K562 (cell line): ENCODE results near the gene RAD52. TPM values are rescaled to one million over a fixed set of nuclear protein-coding genes. Genes with fewer than 3 reads are reported as not detected.

Experiments used
- ATAC-seq: fragments of 200-7000 bp; cut with Tn5 transposase; 3 replicates; pipeline ENCODE4 v1.9.1; 2020; ENCODE audit warnings: moderate library complexity
- BruUV-seq: library from RNA; stranded (reverse); fragments of 400-500 nt; replicated peaks from 2 replicates; lab custom pipeline; 2021; lab: Mats Ljungman, UMichigan
- CTCF ChIA-PET: fragments of 300-600 bp; formaldehyde crosslinking; extraction: SDS; loops from one replicate; lab custom pipeline; 2021; ENCODE audit warnings: low intra/inter-chr PET ratio; lab: Yijun Ruan, JAX
- POLR2A ChIA-PET: fragments of 300-600, 350-650 bp; sonication (Branson Sonifier 250); formaldehyde crosslinking; extraction: SDS; loops from one replicate; lab custom pipeline; 2021; ENCODE audit warnings: antibody characterized with exemption, inconsistent platforms; lab: Yijun Ruan, JAX
- DNase-seq, 4 experiments: peaks; one replicate each; pipeline versions ENCODE4 v3.0.0 to v3.0.0-alpha.2; 2011 to 2018; ENCODE audit warnings: low spot score in 3 of 4, mixed read lengths in 3 of 4; ENCODE audit errors: extremely low read depth in 1 of 4
- FAIRE-seq: peaks from 2 replicates; lab custom pipeline; 2011; peaks lifted over from hg19 to GRCh38; lab: Jason Lieb, UNC
- H2AFZ ChIP-seq: 2 replicates; pipeline ENCODE4 v1.6.0; 2011; ENCODE audit warnings: low read depth, low read length, control low read depth, inconsistent platforms
- H3K27ac ChIP-seq: fragments of 200-600 bp; 3 replicates; pipeline ENCODE4 v1.8.0; 2011; ENCODE audit warnings: low read depth, mild to moderate bottlenecking, control low read depth, inconsistent platforms, low read length, moderate library complexity, mixed read lengths; ENCODE audit errors: extremely low read depth
- H3K27me3 ChIP-seq, 2 experiments: fragments of 300-600 bp in 1 of 2; 2 replicates in 1 of 2; 3 replicates in 1 of 2; pipeline versions ENCODE4 v1.6.0 to v1.8.0; 2011; ENCODE audit warnings: inconsistent platforms in 2 of 2, low read length in 2 of 2, mild to moderate bottlenecking in 1 of 2, mixed read lengths in 1 of 2, moderate library complexity in 1 of 2; ENCODE audit not compliant: control insufficient read depth in 2 of 2, insufficient read depth in 2 of 2
- H3K36me3 ChIP-seq: fragments of 300-600 bp; 3 replicates; pipeline ENCODE4 v1.8.0; 2011; ENCODE audit warnings: mild to moderate bottlenecking, low read length, inconsistent platforms; ENCODE audit not compliant: control insufficient read depth, insufficient read depth
- H3K4me1 ChIP-seq, 2 experiments: fragments of 200-600 bp in 1 of 2; replicated peaks in 1 of 2; 2 replicates in 1 of 2; 3 replicates in 1 of 2; pipeline versions ENCODE4 v1.5.1 to v1.8.0; 2011; ENCODE audit warnings: inconsistent platforms in 2 of 2, low read length in 2 of 2, mild to moderate bottlenecking in 1 of 2, mixed read lengths in 1 of 2, moderate library complexity in 1 of 2; ENCODE audit not compliant: control insufficient read depth in 2 of 2, insufficient read depth in 2 of 2
- H3K4me2 ChIP-seq: 2 replicates; pipeline ENCODE4 v1.6.1; 2011; ENCODE audit warnings: low read length, control low read depth, inconsistent platforms, mixed read lengths; ENCODE audit not compliant: insufficient read depth
- H3K4me3 ChIP-seq: fragments of 200-600 bp; sonication (generic), shearing (Covaris generic); 2 replicates; pipeline ENCODE4 v1.5.1; 2016; ENCODE audit warnings: control low read depth, inconsistent platforms
- H3K79me2 ChIP-seq: fragments of 200-600 bp; 3 replicates; pipeline ENCODE4 v1.8.0; 2011; ENCODE audit warnings: low read length, inconsistent platforms; ENCODE audit not compliant: control insufficient read depth, insufficient read depth
- H3K9ac ChIP-seq, 2 experiments: 2 replicates each; pipeline versions ENCODE4 v1.6.0 to v1.6.1; 2011; ENCODE audit warnings: low read depth in 2 of 2, low read length in 2 of 2, control low read depth in 1 of 2, inconsistent platforms in 1 of 2, mild to moderate bottlenecking in 1 of 2, mixed read lengths in 1 of 2; ENCODE audit not compliant: insufficient read depth in 1 of 2
- H3K9me1 ChIP-seq: one replicate; pipeline ENCODE4 v1.6.0; 2011; ENCODE audit warnings: inconsistent platforms, mild to moderate bottlenecking, low read length, moderate library complexity; ENCODE audit not compliant: control insufficient read depth, insufficient read depth
- H3K9me3 ChIP-seq: replicated peaks from 2 replicates; pipeline ENCODE4 v1.5.1; 2011; ENCODE audit warnings: low read depth, low read length, inconsistent platforms; ENCODE audit not compliant: control insufficient read depth, insufficient read depth
- H4K20me1 ChIP-seq: replicated peaks from 2 replicates; pipeline ENCODE4 v1.6.1; 2011; ENCODE audit warnings: low read length, inconsistent platforms, mixed read lengths; ENCODE audit not compliant: control insufficient read depth, insufficient read depth
- CBX3 ChIP-seq, 2 experiments: IDR thresholded peaks; 1 replicate in 1 of 2; 2 replicates in 1 of 2; pipeline ENCODE4 v1.6.1; 2012; ENCODE audit warnings: inconsistent platforms in 2 of 2, low read length in 2 of 2, borderline replicate concordance in 1 of 2, control low read depth in 1 of 2
- ELF4 ChIP-seq: fragments of 450-650 bp; formaldehyde crosslinking; IDR thresholded peaks from 2 replicates; pipeline ENCODE4 v1.4.0; 2022; ENCODE audit warnings: missing genetic modification characterization
- HDGF ChIP-seq: fragments of 450-650 bp; IDR thresholded peaks from 2 replicates; pipeline ENCODE4 v1.6.1; 2016
- HNRNPUL1 ChIP-seq: fragments of 200-400 bp; formaldehyde crosslinking; IDR thresholded peaks from 2 replicates; pipeline ENCODE4 v1.6.1; 2017; ENCODE audit warnings: low read length
- KHSRP ChIP-seq: fragments of 450-650 bp; IDR thresholded peaks from 2 replicates; pipeline ENCODE4 v1.6.1; 2017
- NCOR1 ChIP-seq: fragments of 450-650 bp; IDR thresholded peaks from 2 replicates; pipeline ENCODE4 v1.6.1; 2016; ENCODE audit warnings: mild to moderate bottlenecking, moderate library complexity
- NFYB ChIP-seq: IDR thresholded peaks from 2 replicates; pipeline ENCODE4 v1.6.1; 2011; ENCODE audit warnings: mild to moderate bottlenecking, moderate library complexity; ENCODE audit not compliant: insufficient read length; ENCODE audit errors: extremely low read depth
- OTX1 ChIP-seq: fragments of 450-650 bp; formaldehyde crosslinking; IDR thresholded peaks from 2 replicates; pipeline ENCODE4 v1.4.0; 2022; ENCODE audit warnings: mild to moderate bottlenecking
- PTTG1 ChIP-seq: fragments of 450-650 bp; IDR thresholded peaks from 2 replicates; pipeline ENCODE4 v1.6.1; 2016; ENCODE audit warnings: low read depth, mild to moderate bottlenecking, missing genetic modification characterization, missing compliant biosample characterization
- SMARCA5 ChIP-seq: fragments of 450-650 bp; IDR thresholded peaks from 2 replicates; pipeline ENCODE4 v1.6.1; 2016
- TBL1XR1 ChIP-seq, 2 experiments: IDR thresholded peaks; 2 replicates each; pipeline ENCODE4 v1.6.1; 2012; ENCODE audit warnings: improper control_type of control experiment in 2 of 2, low read length in 2 of 2, mild to moderate bottlenecking in 1 of 2
- TEAD1 ChIP-seq, 2 experiments: fragments of 450-650 bp in 1 of 2; sonication (generic) in 1 of 2; formaldehyde crosslinking; IDR thresholded peaks; 2 replicates each; pipeline versions ENCODE4 v1.4.0 to v1.8.0; 2020 to 2022; ENCODE audit warnings: mild to moderate bottlenecking in 2 of 2, missing genetic modification reagents in 1 of 2
- WGBS: fragments of 100-300 bp; shearing (Covaris generic); methylation state at CpG from one replicate; pipeline ENCODE4 v1.1.6; 2016; ENCODE audit warnings: low coverage, mixed read lengths; ENCODE audit not compliant: insufficient coverage; ENCODE audit errors: missing lambda C conversion rate; 5-methylcytosine and 5-hydroxymethylcytosine counted together
- in situ Hi-C: fragments of 300-500 bp; cut with MboI; formaldehyde crosslinking; loops from 4 replicates; pipeline ENCODE4 v1.15.0; 2018; ENCODE audit warnings: inconsistent platforms, mixed read lengths
- intact Hi-C: fragments of 100-400 bp; cut with micrococcal nuclease; formaldehyde crosslinking; loops from 2 replicates; pipeline ENCODE4 v1.14.2; 2022
- polyA plus RNA-seq, 8 experiments: library from polyadenylated mRNA; depleted of rRNA in 4 of 8; stranded (reverse) in 5 of 8; unstranded in 3 of 8; fragments of >200 nt; fragmentation: Nextera tagmentation in 2 of 8; fragmentation: Illumina TruSeq in 1 of 8; extraction: Ambion mirVana in 2 of 8; extraction: Trizol in 1 of 8; gene quantifications; 2 replicates each; pipeline versions ENCODE4 v1.2.1 to v1.2.3, GENCODE V29; 2011 to 2014; ENCODE audit warnings: inconsistent platforms in 1 of 8, missing spikeins in 1 of 8
- total RNA-seq, 7 experiments: library from RNA; depleted of rRNA in 6 of 7; stranded (reverse); fragments of >200 nt in 6 of 7; fragmentation: Illumina TruSeq in 2 of 7; extraction: Trizol in 2 of 7; gene quantifications; 2 replicates each; pipeline versions ENCODE4 v1.2.1 to v1.2.3, GENCODE V29; 2011 to 2021; ENCODE audit warnings: low replicate concordance in 1 of 7
- TF ChIP-seq, protein P1 (sequence below): fragments of 250-450 bp; sonication (Bioruptor Pico); IDR thresholded peaks from 2 replicates; pipeline ENCODE4 v1.4.0; 2020; ENCODE audit warnings: mild to moderate bottlenecking, moderate library complexity

RAD52 gene
- total and polyA plus RNA-seq, 9 of the 15 experiments (the other 6 are each of a cell fraction or from before 2014, with no cell fraction given): 1.3 to 15.9 (median 9.3) TPM

DNA sequence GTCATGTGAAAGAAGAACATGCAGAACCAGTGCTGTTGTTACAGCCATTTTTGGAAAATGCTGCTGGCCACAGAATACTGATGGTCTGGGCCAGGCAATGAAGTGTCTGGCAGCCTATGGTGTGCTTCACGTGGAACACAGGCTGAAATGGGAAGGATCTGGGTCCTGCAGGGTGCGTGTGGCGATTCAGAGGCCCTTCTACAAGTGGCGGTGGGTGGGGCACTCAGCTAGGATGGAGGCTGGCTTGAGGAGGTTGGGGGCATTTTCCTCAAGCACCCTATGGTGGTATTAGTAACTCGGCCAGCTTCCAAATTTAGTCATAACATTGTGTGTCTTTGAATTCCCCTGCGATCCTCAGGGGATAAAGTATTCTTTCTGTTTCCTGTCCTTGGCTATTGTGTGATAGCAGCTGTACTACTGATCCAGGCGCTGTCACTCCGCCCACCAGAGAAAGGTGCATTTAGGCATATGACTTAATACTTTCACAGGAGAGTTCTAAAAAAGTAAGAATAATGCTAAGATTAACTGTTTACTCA is 9.2 kb upstream of the RAD52 start (continued):
- TF ChIP-seq HNRNPUL1 (no peak), SMARCA5 (no peak), KHSRP (no peak)

DNA sequence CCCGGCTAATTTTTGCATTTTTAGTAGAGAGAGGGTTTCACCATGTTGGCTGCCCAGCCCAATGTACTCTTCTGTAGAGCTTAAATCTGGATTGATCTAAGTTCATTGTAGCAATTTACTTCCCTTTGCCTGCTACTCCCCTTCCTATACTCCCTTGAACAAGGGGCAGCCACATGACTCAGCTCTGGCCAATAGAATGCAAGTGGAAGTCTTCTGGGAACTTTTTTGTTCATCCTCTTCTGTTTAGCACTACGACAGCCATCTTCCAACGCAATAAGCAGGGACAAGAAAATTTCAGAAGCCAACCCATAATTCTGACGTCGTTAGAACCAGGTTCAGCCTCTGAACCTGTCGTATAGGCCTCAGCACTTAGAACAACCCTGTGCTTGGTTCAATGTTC is 6.4 kb upstream of the RAD52 start:
- Histone ChIP-seq H3K36me3 (no peaks in the 10 kb centered on the region), H4K20me1 (no peaks in the 10 kb centered on the region), H3K27me3 (no peaks in the 10 kb centered on the region), H3K4me1 (peaks cover 0 to 2% of the 10 kb centered on the region in 2 experiments; a peak in 3 of 5 replicates), H3K4me3 (no peak overlapping the region), H3K9me3 (no peaks in the 10 kb centered on the region), H2AFZ (no peak overlapping the region), H3K4me2 (no peak overlapping the region), H3K9me1 (no peaks in the 10 kb centered on the region), H3K79me2 (no peaks in the 10 kb centered on the region), H3K9ac (no peak overlapping the region), H3K27ac (no peak overlapping the region)
- FAIRE-seq (no peak), ATAC-seq (no peak), DNase-seq (no peak)
- no TSS peak for BruUV-seq
- 81% methylated on average over 6 of the region's 6 CpGs for WGBS
- in situ Hi-C loops: no loop called here
- no peak for TF ChIP-seq ELF4 (CRISPR knock-in tag)
- peak; percentile 58 for TF ChIP-seq NFYB
- ChIA-PET POLR2A (no interaction called here), CTCF (no interaction called here)
- intact Hi-C loops: no loop called here

DNA sequence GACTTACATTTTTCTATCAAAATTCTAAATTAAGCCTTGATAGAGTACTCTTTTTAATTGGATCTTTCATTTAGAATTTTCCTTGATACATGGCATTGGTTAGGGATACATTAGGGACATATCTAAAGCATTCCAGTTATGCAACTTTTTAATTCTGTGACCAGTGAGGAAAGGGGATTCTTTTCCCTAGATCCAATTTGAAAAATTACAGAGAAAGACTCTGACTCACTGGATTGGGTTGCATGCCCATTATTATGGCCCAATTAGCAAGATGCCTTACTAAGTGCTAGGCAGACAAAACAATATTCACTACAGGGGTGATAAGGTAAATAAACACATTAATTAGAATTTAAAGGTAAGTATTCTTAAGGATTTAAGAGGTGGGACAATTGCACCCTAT is 5.2 kb upstream of the RAD52 start:
- intact Hi-C loops: no loop called here
- Histone ChIP-seq H3K9me3 (no peaks in the 10 kb centered on the region), H3K79me2 (no peaks in the 10 kb centered on the region), H3K9me1 (no peaks in the 10 kb centered on the region), H3K27me3 (no peaks in the 10 kb centered on the region), H3K27ac (no peak overlapping the region), H2AFZ (no peak overlapping the region), H3K4me1 (peaks cover 2 to 5% of the 10 kb centered on the region in 2 experiments; a peak in 4 of 5 replicates), H3K9ac (no peak overlapping the region), H3K4me3 (no peak overlapping the region), H3K4me2 (no peak overlapping the region), H4K20me1 (no peaks in the 10 kb centered on the region), H3K36me3 (no peaks in the 10 kb centered on the region)
- CTCF ChIA-PET: no interaction called here
- POLR2A ChIA-PET: no interaction called here
- in situ Hi-C loops: no loop called here
- ATAC-seq (no peak), DNase-seq (no peak), FAIRE-seq (no peak)
- BruUV-seq: no TSS peak
- TF ChIP-seq TEAD1 (CRISPR knock-in tag; IDR thresholded peaks at IDR 0.05) (no peak), OTX1 (CRISPR knock-in tag) (no peak), TBL1XR1 (IDR thresholded peaks at IDR 0.05; ENCODE audit: low read length in 2 of 2) (no peak), NCOR1 (no peak), PTTG1 (tag) (no peak), HDGF (no peak), CBX3 (IDR thresholded peaks at IDR 0.05; ENCODE audit: borderline replicate concordance in 1 of 2, low read length in 2 of 2) (no peak)
- TF ChIP-seq, protein P1, sequence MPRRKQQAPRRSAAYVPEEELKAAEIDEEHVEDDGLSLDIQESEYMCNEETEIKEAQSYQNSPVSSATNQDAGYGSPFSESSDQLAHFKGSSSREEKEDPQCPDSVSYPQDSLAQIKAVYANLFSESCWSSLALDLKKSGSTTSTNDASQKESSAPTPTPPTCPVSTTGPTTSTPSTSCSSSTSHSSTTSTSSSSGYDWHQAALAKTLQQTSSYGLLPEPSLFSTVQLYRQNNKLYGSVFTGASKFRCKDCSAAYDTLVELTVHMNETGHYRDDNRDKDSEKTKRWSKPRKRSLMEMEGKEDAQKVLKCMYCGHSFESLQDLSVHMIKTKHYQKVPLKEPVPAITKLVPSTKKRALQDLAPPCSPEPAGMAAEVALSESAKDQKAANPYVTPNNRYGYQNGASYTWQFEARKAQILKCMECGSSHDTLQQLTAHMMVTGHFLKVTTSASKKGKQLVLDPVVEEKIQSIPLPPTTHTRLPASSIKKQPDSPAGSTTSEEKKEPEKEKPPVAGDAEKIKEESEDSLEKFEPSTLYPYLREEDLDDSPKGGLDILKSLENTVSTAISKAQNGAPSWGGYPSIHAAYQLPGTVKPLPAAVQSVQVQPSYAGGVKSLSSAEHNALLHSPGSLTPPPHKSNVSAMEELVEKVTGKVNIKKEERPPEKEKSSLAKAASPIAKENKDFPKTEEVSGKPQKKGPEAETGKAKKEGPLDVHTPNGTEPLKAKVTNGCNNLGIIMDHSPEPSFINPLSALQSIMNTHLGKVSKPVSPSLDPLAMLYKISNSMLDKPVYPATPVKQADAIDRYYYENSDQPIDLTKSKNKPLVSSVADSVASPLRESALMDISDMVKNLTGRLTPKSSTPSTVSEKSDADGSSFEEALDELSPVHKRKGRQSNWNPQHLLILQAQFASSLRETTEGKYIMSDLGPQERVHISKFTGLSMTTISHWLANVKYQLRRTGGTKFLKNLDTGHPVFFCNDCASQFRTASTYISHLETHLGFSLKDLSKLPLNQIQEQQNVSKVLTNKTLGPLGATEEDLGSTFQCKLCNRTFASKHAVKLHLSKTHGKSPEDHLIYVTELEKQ: no peak
